SK-N-SH (cell line): Measurements from ENCODE around the gene TXNDC2. TPM values are rescaled to one million over a fixed set of nuclear protein-coding genes. Genes with fewer than 3 reads are reported as not detected.
A peak's percentile ranks its signal among the peaks of the same experiment; 100 is the strongest.

Source experiments
- CTCF ChIA-PET: fragments of 300-600, 350-600 bp; formaldehyde crosslinking; extraction: SDS; loops from one replicate; lab custom pipeline; 2021; lab: Yijun Ruan, JAX
- POLR2A ChIA-PET: fragments of 350-600 bp; sonication (Branson Sonifier 250); formaldehyde crosslinking; extraction: SDS; loops from one replicate; lab custom pipeline; 2020; ENCODE audit warnings: antibody characterized with exemption, inconsistent platforms; lab: Yijun Ruan, JAX
- DNase-seq: peaks from one replicate; pipeline ENCODE4 v3.0.0; 2012
- H2AFZ ChIP-seq: fragments of 200-600 bp; sonication (generic); 2 replicates; pipeline ENCODE4 v1.8.1; 2016; ENCODE audit warnings: antibody characterized with exemption, mild to moderate bottlenecking, low read depth
- H3F3A ChIP-seq: fragments of 200-600 bp; sonication (generic); replicated peaks from 2 replicates; pipeline ENCODE3; 2016; ENCODE audit warnings: antibody characterized with exemption, mild to moderate bottlenecking; ENCODE audit not compliant: insufficient read depth
- H3K27ac ChIP-seq, 2 experiments: fragments of 200-500 bp in 1 of 2; fragments of 200-600 bp in 1 of 2; sonication (Bioruptor generic) in 1 of 2; sonication (generic), shearing (Covaris generic) in 1 of 2; 2 replicates each; pipeline versions ENCODE4 v1.5.1 to v1.6.1; 2014 to 2016; ENCODE audit warnings: low read depth in 2 of 2, inconsistent platforms in 1 of 2, low read length in 1 of 2, mild to moderate bottlenecking in 1 of 2, mixed read lengths in 1 of 2
- H3K27me3 ChIP-seq: fragments of 200-600 bp; sonication (generic), shearing (Covaris generic); 2 replicates; pipeline ENCODE4 v1.6.1; 2016; ENCODE audit warnings: mixed run types; ENCODE audit not compliant: insufficient read depth
- H3K36me3 ChIP-seq, 2 experiments: fragments of 200-500 bp in 1 of 2; fragments of 200-600 bp in 1 of 2; sonication (Bioruptor generic) in 1 of 2; sonication (generic) in 1 of 2; replicated peaks in 1 of 2; 2 replicates each; pipeline versions ENCODE3 to v1.5.1; 2014 to 2016; ENCODE audit warnings: low read length in 1 of 2, mild to moderate bottlenecking in 1 of 2; ENCODE audit not compliant: insufficient read depth in 2 of 2, control insufficient read depth in 1 of 2
- H3K4me1 ChIP-seq, 2 experiments: fragments of 200-500 bp in 1 of 2; fragments of 200-600 bp in 1 of 2; sonication (Bioruptor generic) in 1 of 2; sonication (generic), shearing (Covaris generic) in 1 of 2; 2 replicates each; pipeline versions ENCODE4 v1.5.1 to v1.6.1; 2014 to 2016; ENCODE audit warnings: low read depth in 1 of 2, low read length in 1 of 2, mixed run types in 1 of 2; ENCODE audit not compliant: insufficient read depth in 2 of 2, control insufficient read depth in 1 of 2
- H3K4me2 ChIP-seq: fragments of 200-600 bp; sonication (generic), shearing (Covaris generic); 2 replicates; pipeline ENCODE4 v1.6.1; 2017; ENCODE audit warnings: mixed run types
- H3K4me3 ChIP-seq, 2 experiments: fragments of 200-500 bp in 1 of 2; fragments of 200-600 bp in 1 of 2; sonication (Bioruptor generic) in 1 of 2; sonication (generic), shearing (Covaris generic) in 1 of 2; 2 replicates each; pipeline versions ENCODE4 v1.5.1 to v1.8.1; 2014 to 2016; ENCODE audit warnings: low read depth in 2 of 2, inconsistent platforms in 1 of 2, low read length in 1 of 2, mild to moderate bottlenecking in 1 of 2, mixed read lengths in 1 of 2, moderate library complexity in 1 of 2
- H3K79me2 ChIP-seq: fragments of 200-600 bp; sonication (generic); 2 replicates; pipeline ENCODE4 v1.8.1; 2017; ENCODE audit warnings: mild to moderate bottlenecking; ENCODE audit not compliant: insufficient read depth
- H3K9ac ChIP-seq: fragments of 200-600 bp; sonication (generic); 2 replicates; pipeline ENCODE4 v1.6.1; 2017; ENCODE audit warnings: mixed run types
- H3K9me2 ChIP-seq: fragments of 200-600 bp; sonication (generic); 2 replicates; pipeline ENCODE4 v1.6.1; 2017; ENCODE audit warnings: mixed run types
- H3K9me3 ChIP-seq: fragments of 200-600 bp; sonication (generic); 2 replicates; pipeline ENCODE4 v1.6.1; 2017; ENCODE audit warnings: mixed run types, mild to moderate bottlenecking, moderate library complexity
- H4K20me1 ChIP-seq: fragments of 200-600 bp; sonication (generic); 2 replicates; pipeline ENCODE4 v1.6.1; 2017; ENCODE audit warnings: mild to moderate bottlenecking, mixed run types; ENCODE audit not compliant: insufficient read depth
- CHD2 ChIP-seq: fragments of 150-350 bp; IDR thresholded peaks from 2 replicates; pipeline ENCODE4 v1.6.1; 2018; ENCODE audit warnings: low read length; ENCODE audit not compliant: partially characterized antibody
- EP300 ChIP-seq, 2 experiments: IDR thresholded peaks; 2 replicates each; pipeline versions ENCODE4 v1.4.0 to v1.6.1; 2012; ENCODE audit warnings: borderline replicate concordance in 1 of 2, low read depth in 1 of 2, low read length in 1 of 2
- FOXM1 ChIP-seq: IDR thresholded peaks from 2 replicates; pipeline ENCODE4 v1.4.0; 2012; ENCODE audit warnings: low read depth, mild to moderate bottlenecking
- GABPA ChIP-seq: IDR thresholded peaks from 2 replicates; pipeline ENCODE4 v1.4.0; 2012; ENCODE audit warnings: low read depth, mild to moderate bottlenecking
- GATA2 ChIP-seq: sonication (generic); formaldehyde crosslinking; IDR thresholded peaks from 2 replicates; pipeline ENCODE4 v1.5.0; 2020; ENCODE audit warnings: mild to moderate bottlenecking, missing genetic modification reagents
- RAD21 ChIP-seq: IDR thresholded peaks from 2 replicates; pipeline ENCODE4 v1.6.1; 2012; ENCODE audit warnings: mild to moderate bottlenecking, low read length
- SIN3A ChIP-seq: IDR thresholded peaks from 2 replicates; pipeline ENCODE4 v1.6.1; 2012; ENCODE audit warnings: low read depth, mild to moderate bottlenecking, low read length, moderate library complexity, borderline replicate concordance
- polyA plus RNA-seq, 3 experiments: library from polyadenylated mRNA; depleted of rRNA; stranded (reverse); fragments of >200 nt; gene quantifications; 2 replicates each; pipeline ENCODE4 v1.2.3, GENCODE V29; 2012
- TF ChIP-seq, protein P1 (sequence below): IDR thresholded peaks from 2 replicates; pipeline ENCODE4 v1.6.1; 2012; ENCODE audit warnings: mild to moderate bottlenecking, low read depth, low read length, moderate library complexity
- TF ChIP-seq, protein P2 (sequence below): IDR thresholded peaks from 2 replicates; pipeline ENCODE4 v1.4.0; 2012; ENCODE audit warnings: low read depth
- TF ChIP-seq, protein P3 (sequence below): IDR thresholded peaks from 2 replicates; pipeline ENCODE4 v1.4.0; 2012; ENCODE audit warnings: low read depth, borderline replicate concordance

The TXNDC2 gene
- polyA plus RNA-seq, 1 of the 3 experiments (the other 2 are of a cell fraction), result 0.07 TPM

DNA sequence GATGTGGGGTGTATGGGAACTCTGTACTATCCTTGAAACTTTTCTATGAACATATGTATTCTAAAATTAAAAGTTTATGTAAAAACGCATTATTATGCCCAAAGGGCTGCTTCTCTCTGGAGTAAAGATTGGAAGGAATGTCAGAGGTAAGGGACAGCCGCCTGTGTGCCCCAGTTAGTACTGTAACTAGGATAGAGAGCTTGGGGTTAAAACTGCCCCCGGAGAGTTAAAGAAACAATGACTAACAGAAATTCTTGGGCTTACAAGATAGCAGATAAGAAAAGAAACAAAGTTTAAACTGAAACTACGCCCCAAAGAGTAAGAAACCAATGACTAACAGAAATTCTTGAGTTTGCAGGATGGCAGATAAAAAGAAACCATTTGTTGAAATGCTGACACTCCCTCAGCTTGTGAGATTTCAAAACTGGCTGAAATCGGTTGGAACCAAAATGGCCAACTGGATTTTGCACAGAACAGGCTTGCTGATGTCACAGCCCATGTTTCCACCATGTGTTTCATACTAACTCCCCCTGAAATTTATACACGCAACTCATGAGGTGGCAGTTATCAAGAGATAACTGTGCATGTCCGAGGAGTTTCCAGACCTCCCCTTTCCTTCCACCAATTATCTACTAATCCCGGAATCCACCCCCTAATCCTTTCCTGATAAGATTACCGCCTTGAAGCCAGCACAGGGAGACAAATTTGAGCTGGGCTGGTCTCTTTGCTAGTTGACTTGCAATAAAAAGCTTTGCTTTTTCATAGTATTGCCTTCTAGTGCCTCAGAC lies 8.7 kb upstream of the TXNDC2 start (continued):
- TF ChIP-seq SIN3A (no peak), EP300 (IDR thresholded peaks at IDR 0.05; ENCODE audit: borderline replicate concordance in 1 of 2, low read depth in 1 of 2, low read length in 1 of 2) (peak in 1 of 2 experiments; percentile 65; a peak in 2 of 4 replicates), GABPA (no peak), FOXM1 (peak; percentile 74), GATA2 (CRISPR knock-in tag) (no peak; the same call in 1 of the 2 replicates)
- TF ChIP-seq, protein P1, sequence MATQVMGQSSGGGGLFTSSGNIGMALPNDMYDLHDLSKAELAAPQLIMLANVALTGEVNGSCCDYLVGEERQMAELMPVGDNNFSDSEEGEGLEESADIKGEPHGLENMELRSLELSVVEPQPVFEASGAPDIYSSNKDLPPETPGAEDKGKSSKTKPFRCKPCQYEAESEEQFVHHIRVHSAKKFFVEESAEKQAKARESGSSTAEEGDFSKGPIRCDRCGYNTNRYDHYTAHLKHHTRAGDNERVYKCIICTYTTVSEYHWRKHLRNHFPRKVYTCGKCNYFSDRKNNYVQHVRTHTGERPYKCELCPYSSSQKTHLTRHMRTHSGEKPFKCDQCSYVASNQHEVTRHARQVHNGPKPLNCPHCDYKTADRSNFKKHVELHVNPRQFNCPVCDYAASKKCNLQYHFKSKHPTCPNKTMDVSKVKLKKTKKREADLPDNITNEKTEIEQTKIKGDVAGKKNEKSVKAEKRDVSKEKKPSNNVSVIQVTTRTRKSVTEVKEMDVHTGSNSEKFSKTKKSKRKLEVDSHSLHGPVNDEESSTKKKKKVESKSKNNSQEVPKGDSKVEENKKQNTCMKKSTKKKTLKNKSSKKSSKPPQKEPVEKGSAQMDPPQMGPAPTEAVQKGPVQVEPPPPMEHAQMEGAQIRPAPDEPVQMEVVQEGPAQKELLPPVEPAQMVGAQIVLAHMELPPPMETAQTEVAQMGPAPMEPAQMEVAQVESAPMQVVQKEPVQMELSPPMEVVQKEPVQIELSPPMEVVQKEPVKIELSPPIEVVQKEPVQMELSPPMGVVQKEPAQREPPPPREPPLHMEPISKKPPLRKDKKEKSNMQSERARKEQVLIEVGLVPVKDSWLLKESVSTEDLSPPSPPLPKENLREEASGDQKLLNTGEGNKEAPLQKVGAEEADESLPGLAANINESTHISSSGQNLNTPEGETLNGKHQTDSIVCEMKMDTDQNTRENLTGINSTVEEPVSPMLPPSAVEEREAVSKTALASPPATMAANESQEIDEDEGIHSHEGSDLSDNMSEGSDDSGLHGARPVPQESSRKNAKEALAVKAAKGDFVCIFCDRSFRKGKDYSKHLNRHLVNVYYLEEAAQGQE, result no peak
- TF ChIP-seq, protein P2, sequence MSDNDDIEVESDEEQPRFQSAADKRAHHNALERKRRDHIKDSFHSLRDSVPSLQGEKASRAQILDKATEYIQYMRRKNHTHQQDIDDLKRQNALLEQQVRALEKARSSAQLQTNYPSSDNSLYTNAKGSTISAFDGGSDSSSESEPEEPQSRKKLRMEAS, result peak; percentile 64
- TF ChIP-seq, all 33 proteins: peak for 12

DNA sequence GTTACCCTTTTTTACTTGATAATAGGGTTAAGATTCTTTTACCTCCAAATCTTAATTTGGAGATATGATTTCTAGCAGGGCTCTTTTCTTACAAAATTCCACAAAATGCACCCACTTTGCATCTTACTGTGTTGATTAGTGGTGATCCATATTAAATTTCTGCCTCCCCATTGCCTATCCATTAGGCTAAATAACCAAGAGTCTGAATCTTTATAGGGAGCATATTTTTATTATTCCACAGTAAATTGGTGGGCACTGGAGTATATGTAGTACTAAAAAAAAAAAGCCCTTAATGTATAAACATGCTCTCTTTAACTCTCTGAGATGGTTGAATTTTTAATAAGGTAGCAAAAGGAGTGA lies 8.1 kb upstream of the TXNDC2 start:
- no peaks in the 10 kb centered on the region for H3K36me3 ChIP-seq
- CTCF ChIA-PET, result no interaction called here
- no peaks in the 10 kb centered on the region for H3K79me2 ChIP-seq
- TF ChIP-seq RAD21 (no peak), CHD2 (no peak)
- TF ChIP-seq, protein P3, sequence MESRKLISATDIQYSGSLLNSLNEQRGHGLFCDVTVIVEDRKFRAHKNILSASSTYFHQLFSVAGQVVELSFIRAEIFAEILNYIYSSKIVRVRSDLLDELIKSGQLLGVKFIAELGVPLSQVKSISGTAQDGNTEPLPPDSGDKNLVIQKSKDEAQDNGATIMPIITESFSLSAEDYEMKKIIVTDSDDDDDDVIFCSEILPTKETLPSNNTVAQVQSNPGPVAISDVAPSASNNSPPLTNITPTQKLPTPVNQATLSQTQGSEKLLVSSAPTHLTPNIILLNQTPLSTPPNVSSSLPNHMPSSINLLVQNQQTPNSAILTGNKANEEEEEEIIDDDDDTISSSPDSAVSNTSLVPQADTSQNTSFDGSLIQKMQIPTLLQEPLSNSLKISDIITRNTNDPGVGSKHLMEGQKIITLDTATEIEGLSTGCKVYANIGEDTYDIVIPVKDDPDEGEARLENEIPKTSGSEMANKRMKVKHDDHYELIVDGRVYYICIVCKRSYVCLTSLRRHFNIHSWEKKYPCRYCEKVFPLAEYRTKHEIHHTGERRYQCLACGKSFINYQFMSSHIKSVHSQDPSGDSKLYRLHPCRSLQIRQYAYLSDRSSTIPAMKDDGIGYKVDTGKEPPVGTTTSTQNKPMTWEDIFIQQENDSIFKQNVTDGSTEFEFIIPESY, result no peak
- TF ChIP-seq, all 33 proteins: peak for 0
- Histone ChIP-seq H3K27ac (peak overlapping the region; percentile 58 to 90; a peak in 3 of 4 replicates), H3K9me2 (no peaks in the 10 kb centered on the region), H3K9ac (peak overlapping the region; percentile 75), H3K27me3 (no peaks in the 10 kb centered on the region), H3K4me3 (peak overlapping the region; percentile 31 to 50; a peak in 3 of 4 replicates), H3K9me3 (no peaks in the 10 kb centered on the region), H2AFZ (peak overlapping the region; percentile 93), H4K20me1 (no peaks in the 10 kb centered on the region), H3F3A (peaks cover 20% of the 10 kb centered on the region), H3K4me1 (peaks cover 0 to 4% of the 10 kb centered on the region in 2 experiments; a peak in 2 of 4 replicates), H3K4me2 (peak overlapping the region; percentile 67)
- DNase-seq, result no peak
- POLR2A ChIA-PET, result no interaction called here
